Activated naive CD4-positive, alpha-beta T cell (primary cell): ENCODE data around the gene NECTIN4.

Experiments
- DNase-seq, 4 experiments: peaks; one replicate each; lab custom pipeline; 2025; lab: John Stamatoyannopoulos, UW

NECTIN4 gene

GRCh38 chr1:161111527-161111926, 22.2 kb upstream of the NECTIN4 start:
- DNase-seq, result no peak

GRCh38 chr1:161111117-161111516, 21.8 kb upstream of the NECTIN4 start:
- no peak for DNase-seq

- no peak for DNase-seq
These were observed 17.1 kb upstream of the NECTIN4 start for GRCh38 chr1:161106431-161106830.

GRCh38 chr1:161100556-161100955, 11.2 kb upstream of the NECTIN4 start:
- DNase-seq, result no peak

GRCh38 chr1:161099090-161099802, 9.9 kb upstream of the NECTIN4 start:
- DNase-seq, result no peak

- DNase-seq, result peak; percentile 15 to 39 (median 20)
These were observed 9.1 kb upstream of the NECTIN4 start, which contains the start of gene KLHDC9 for GRCh38 chr1:161098210-161099068. KLHDC9 (plus strand) TSS chr1:161098361; CDS start chr1:161098536, 175 bp downstream.

- DNase-seq, result no peak
These were observed 7.2 kb upstream of the NECTIN4 start for GRCh38 chr1:161096530-161096929.

- DNase-seq, result no peak
These were observed 6.7 kb upstream of the NECTIN4 start for GRCh38 chr1:161096015-161096414.

- no peak for DNase-seq
These were observed 5.9 kb upstream of the NECTIN4 start for GRCh38 chr1:161095230-161095629.

- DNase-seq, result no peak
These were observed 5.1 kb upstream of the NECTIN4 start for GRCh38 chr1:161094481-161094880.

GRCh38 chr1:161092621-161093028, 3.3 kb upstream of the NECTIN4 start:
- no peak for DNase-seq

- DNase-seq, result no peak
These were observed 2.6 kb upstream of the NECTIN4 start for GRCh38 chr1:161091796-161092507.

GRCh38 chr1:161091093-161091492, 1.7 kb upstream of the NECTIN4 start:
- DNase-seq, result no peak

GRCh38 chr1:161090617-161091016, 1.3 kb upstream of the NECTIN4 start:
- no peak for DNase-seq

GRCh38 chr1:161089938-161090337, 580 bp upstream of the NECTIN4 start:
- DNase-seq, result no peak

GRCh38 chr1:161088587-161089110, 709 bp downstream of the NECTIN4 start:
- DNase-seq, result no peak

GRCh38 chr1:161086457-161086856, 2.9 kb downstream of the NECTIN4 start:
- no peak for DNase-seq

GRCh38 chr1:161085165-161085564, 4.2 kb downstream of the NECTIN4 start:
- no peak for DNase-seq

- DNase-seq, result no peak
These were observed 4.8 kb downstream of the NECTIN4 start for GRCh38 chr1:161084597-161084988.

GRCh38 chr1:161083748-161084596, 5.4 kb downstream of the NECTIN4 start:
- DNase-seq, result no peak

- DNase-seq, result no peak
These were observed 6.2 kb downstream of the NECTIN4 start for GRCh38 chr1:161082996-161083747.
